Measurements from ENCODE around the gene RAP1GDS1.

Gene RAP1GDS1

GRCh38 chr4:98242538-98242937 is 18.6 kb upstream of the RAP1GDS1 start:
- no peak for TF ChIP-seq CTCF (IDR thresholded peaks at IDR 0.05)

GRCh38 chr4:98245226-98245625 is 16.0 kb upstream of the RAP1GDS1 start:
- no peak for TF ChIP-seq CTCF (IDR thresholded peaks at IDR 0.05)

GRCh38 chr4:98248934-98249333 is 12.2 kb upstream of the RAP1GDS1 start:
- no peak for TF ChIP-seq CTCF (IDR thresholded peaks at IDR 0.05)

- no peak for TF ChIP-seq CTCF (IDR thresholded peaks at IDR 0.05)
These were observed 11.4 kb upstream of the RAP1GDS1 start for GRCh38 chr4:98249831-98250230.

- TF ChIP-seq CTCF (IDR thresholded peaks at IDR 0.05) = no peak
These were observed 7.7 kb upstream of the RAP1GDS1 start for GRCh38 chr4:98253499-98253898.

GRCh38 chr4:98260047-98260578 is 1.1 kb upstream of the RAP1GDS1 start:
- no peak for TF ChIP-seq CTCF (IDR thresholded peaks at IDR 0.05)

GRCh38 chr4:98261405-98262291 is 464 bp downstream of the RAP1GDS1 start:
- no peak for TF ChIP-seq CTCF (IDR thresholded peaks at IDR 0.05)
